CD4-positive, alpha-beta T cell treated with Interleukin-6 at 100 ng/mL for 8 hours (primary cell): ENCODE data around the gene EFEMP1.
"Not testable (repeated sequence)": the region's sequence is repeated elsewhere in the genome, so short reads cannot be mapped to it uniquely, and the experiment has no call there.

Experiments used
- DNase-seq: peaks from one replicate; pipeline ENCODE4 v3.0.0-alpha.2; 2020; ENCODE audit warnings: mixed read lengths, low spot score

EFEMP1 gene

GRCh38 chr2:55865096-55865835, 58.3 kb downstream of the EFEMP1 start:
- DNase-seq = no peak

- DNase-seq = no peak
Measured at GRCh38 chr2:55864351-55865084, 59.1 kb downstream of the EFEMP1 start.

GRCh38 chr2:55862673-55863390, 60.8 kb downstream of the EFEMP1 start:
- DNase-seq = no peak

- DNase-seq = no peak
Measured at GRCh38 chr2:55862246-55862645, 61.3 kb downstream of the EFEMP1 start.

- DNase-seq = no peak
Measured at GRCh38 chr2:55861733-55862132, 61.8 kb downstream of the EFEMP1 start.

- DNase-seq = no peak
Measured at GRCh38 chr2:55860832-55861231, 62.8 kb downstream of the EFEMP1 start.

GRCh38 chr2:55859875-55860274, 63.7 kb downstream of the EFEMP1 start:
- no peak for DNase-seq

GRCh38 chr2:55857766-55858165, 65.8 kb downstream of the EFEMP1 start:
- DNase-seq = no peak

GRCh38 chr2:55856936-55857335, 66.6 kb downstream of the EFEMP1 start:
- no peak for DNase-seq

- no peak for DNase-seq
Measured at GRCh38 chr2:55848096-55848495, 75.5 kb downstream of the EFEMP1 start.

- no peak for DNase-seq
Measured at GRCh38 chr2:55846426-55846825, 77.2 kb downstream of the EFEMP1 start.

GRCh38 chr2:55844986-55845385, 78.6 kb downstream of the EFEMP1 start:
- no peak for DNase-seq

GRCh38 chr2:55843994-55844345, 79.6 kb downstream of the EFEMP1 start:
- no peak for DNase-seq

- DNase-seq = no peak
Measured at GRCh38 chr2:55843096-55843993, 80.2 kb downstream of the EFEMP1 start.

GRCh38 chr2:55842046-55842445, 81.5 kb downstream of the EFEMP1 start:
- no peak for DNase-seq

- DNase-seq = no peak
Measured at GRCh38 chr2:55840460-55840859, 83.1 kb downstream of the EFEMP1 start.

GRCh38 chr2:55839182-55839819, 84.3 kb downstream of the EFEMP1 start:
- DNase-seq = no peak

- no peak for DNase-seq
Measured at GRCh38 chr2:55838653-55839052, 84.9 kb downstream of the EFEMP1 start.

- not testable (repeated sequence) for DNase-seq
Measured at GRCh38 chr2:55838117-55838516, 85.5 kb downstream of the EFEMP1 start.

GRCh38 chr2:55837073-55837472, 86.5 kb downstream of the EFEMP1 start:
- no peak for DNase-seq

GRCh38 chr2:55831671-55832410, 91.7 kb downstream of the EFEMP1 start:
- not testable (repeated sequence) for DNase-seq
